GM13976 (cell line): ENCODE results near the gene PLD5.

Experiments
- DNase-seq: peaks from one replicate; pipeline ENCODE4 v3.0.0; 2012; ENCODE audit warnings: low spot score
- in situ Hi-C: fragments of 300-500 bp; cut with MboI; formaldehyde crosslinking; loops from one replicate; pipeline ENCODE4 v1.12.0; 2022; ENCODE audit warnings: low sequenced_read_pairs, mixed read lengths, inconsistent platforms; ENCODE audit not compliant: unreplicated experiment
- TF ChIP-seq, protein P1 (sequence below): IDR thresholded peaks from 2 replicates; pipeline ENCODE4 v1.5.1; 2012; ENCODE audit warnings: borderline replicate concordance, mild to moderate bottlenecking; ENCODE audit not compliant: insufficient read depth; ENCODE audit errors: extremely low read depth, missing control alignments, control extremely low read depth

Gene PLD5

GRCh38 chr1:242412921-242413320 is 111.6 kb downstream of the PLD5 start:
- DNase-seq = no peak

GRCh38 chr1:242411901-242412300 is 112.6 kb downstream of the PLD5 start:
- TF ChIP-seq, protein P1, sequence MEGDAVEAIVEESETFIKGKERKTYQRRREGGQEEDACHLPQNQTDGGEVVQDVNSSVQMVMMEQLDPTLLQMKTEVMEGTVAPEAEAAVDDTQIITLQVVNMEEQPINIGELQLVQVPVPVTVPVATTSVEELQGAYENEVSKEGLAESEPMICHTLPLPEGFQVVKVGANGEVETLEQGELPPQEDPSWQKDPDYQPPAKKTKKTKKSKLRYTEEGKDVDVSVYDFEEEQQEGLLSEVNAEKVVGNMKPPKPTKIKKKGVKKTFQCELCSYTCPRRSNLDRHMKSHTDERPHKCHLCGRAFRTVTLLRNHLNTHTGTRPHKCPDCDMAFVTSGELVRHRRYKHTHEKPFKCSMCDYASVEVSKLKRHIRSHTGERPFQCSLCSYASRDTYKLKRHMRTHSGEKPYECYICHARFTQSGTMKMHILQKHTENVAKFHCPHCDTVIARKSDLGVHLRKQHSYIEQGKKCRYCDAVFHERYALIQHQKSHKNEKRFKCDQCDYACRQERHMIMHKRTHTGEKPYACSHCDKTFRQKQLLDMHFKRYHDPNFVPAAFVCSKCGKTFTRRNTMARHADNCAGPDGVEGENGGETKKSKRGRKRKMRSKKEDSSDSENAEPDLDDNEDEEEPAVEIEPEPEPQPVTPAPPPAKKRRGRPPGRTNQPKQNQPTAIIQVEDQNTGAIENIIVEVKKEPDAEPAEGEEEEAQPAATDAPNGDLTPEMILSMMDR = no peak
- in situ Hi-C loops = no loop called here
- no peak for DNase-seq

More at GRCh38 chr1:242412921-242413320, 111.6 kb downstream of the PLD5 start:
- TF ChIP-seq, protein P1 = no peak
- in situ Hi-C loops = no loop called here

DNA sequence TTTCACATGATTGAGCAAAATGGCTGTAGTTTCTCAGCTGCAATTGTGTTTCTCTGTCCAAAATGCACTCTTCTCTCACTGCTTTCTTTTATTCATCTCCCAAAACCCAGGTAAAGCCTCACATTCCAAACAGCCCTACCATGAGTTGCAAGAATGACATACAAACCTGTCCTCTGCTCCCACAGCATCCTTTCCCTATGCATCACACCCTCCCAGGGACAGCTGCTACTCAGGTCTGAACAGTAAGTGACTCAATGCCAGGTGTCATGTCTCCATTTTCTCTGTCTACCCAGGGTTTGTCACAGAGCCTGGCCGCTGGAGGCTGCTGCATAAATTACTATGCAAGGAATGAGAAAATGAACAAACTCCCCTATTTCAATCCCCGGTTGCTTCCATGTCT is 118.5 kb downstream of the PLD5 start:
- TF ChIP-seq, protein P1 = no peak
- in situ Hi-C loops = no loop called here
- DNase-seq = no peak

- in situ Hi-C loops = no loop called here
- DNase-seq = no peak
- TF ChIP-seq, protein P1 = no peak
Measured at GRCh38 chr1:242404296-242404695, 120.2 kb downstream of the PLD5 start.

DNA sequence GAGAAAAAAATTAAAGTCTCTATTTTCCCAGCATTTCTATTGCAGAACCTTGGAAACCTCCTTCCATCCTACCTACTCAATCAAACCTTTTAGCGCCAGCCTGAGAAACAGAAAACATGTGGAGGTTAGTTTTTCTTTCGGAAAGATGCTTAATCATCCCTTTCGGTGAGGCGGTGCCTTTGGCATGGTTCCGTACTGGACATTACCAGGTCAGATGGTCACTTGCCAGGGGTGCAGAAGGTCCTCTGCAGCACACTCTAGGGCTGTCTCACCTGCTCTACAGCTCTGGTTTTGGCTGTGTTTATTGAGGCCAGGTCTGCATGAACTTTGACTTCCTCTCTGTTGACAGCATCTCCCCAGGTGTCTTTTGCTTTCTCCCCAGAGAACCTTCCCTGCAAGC is 121.5 kb downstream of the PLD5 start:
- TF ChIP-seq, protein P1 = no peak
- no peak for DNase-seq
- in situ Hi-C loops = no loop called here

DNA sequence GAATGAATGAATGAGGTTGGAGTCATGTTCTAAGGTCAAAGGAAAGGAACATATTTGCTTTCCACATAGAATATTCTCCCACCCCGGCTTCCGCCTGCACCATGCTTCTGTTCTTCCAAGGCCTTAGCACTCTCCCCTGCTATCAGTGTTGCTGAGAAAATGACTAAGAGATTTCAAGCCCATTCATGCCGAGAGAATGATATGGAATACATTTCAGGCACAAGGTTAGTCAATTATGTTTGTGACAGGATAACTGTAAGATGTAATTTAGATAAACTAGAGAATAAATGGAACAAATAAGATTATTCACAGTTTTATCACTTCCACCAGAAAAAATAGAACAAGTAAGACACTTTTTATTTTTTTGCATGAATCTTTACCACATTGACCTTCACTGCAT is 122.6 kb downstream of the PLD5 start:
- TF ChIP-seq, protein P1 = no peak
- in situ Hi-C loops = no loop called here
- no peak for DNase-seq

GRCh38 chr1:242398351-242398750 is 126.1 kb downstream of the PLD5 start:
- TF ChIP-seq, protein P1 = no peak
- DNase-seq = no peak
- in situ Hi-C loops = no loop called here
